Esophagus (tissue), 2 donors: ENCODE data around the gene FKBP10. TPM values are rescaled to one million over a fixed set of nuclear protein-coding genes. Genes with fewer than 3 reads are reported as not detected.
"Not testable (repeated sequence)": the region's sequence is repeated elsewhere in the genome, so short reads cannot be mapped to it uniquely, and the experiment has no call there.

Experiments used
- H3K27ac ChIP-seq, 2 donors: one replicate each; pipeline ENCODE4 v1.5.1; 2013; ENCODE audit warnings: low read depth in 2 of 2, mild to moderate bottlenecking in 2 of 2, inconsistent platforms in 1 of 2, low read length in 1 of 2, moderate library complexity in 1 of 2
- H3K27me3 ChIP-seq, 2 donors: one replicate each; pipeline ENCODE4 v1.6.1; 2013; ENCODE audit warnings: low read length in 2 of 2, control low read depth in 1 of 2, mild to moderate bottlenecking in 1 of 2; ENCODE audit not compliant: insufficient read depth in 2 of 2, control insufficient read depth in 1 of 2
- H3K36me3 ChIP-seq, 2 donors: one replicate each; pipeline ENCODE4 v1.6.1; 2013; ENCODE audit warnings: low read length in 1 of 2; ENCODE audit not compliant: control insufficient read depth in 2 of 2, insufficient read depth in 2 of 2
- H3K4me1 ChIP-seq, 2 donors: one replicate each; pipeline ENCODE4 v1.6.1; 2013; ENCODE audit warnings: low read length in 1 of 2; ENCODE audit not compliant: control insufficient read depth in 2 of 2, insufficient read depth in 2 of 2
- H3K4me3 ChIP-seq, 2 donors: one replicate each; pipeline ENCODE4 v1.5.1; 2013; ENCODE audit warnings: low read length in 2 of 2, mild to moderate bottlenecking in 2 of 2, low read depth in 1 of 2, moderate library complexity in 1 of 2
- H3K9me3 ChIP-seq, 2 donors: one replicate each; pipeline ENCODE4 v1.6.1; 2013; ENCODE audit warnings: mild to moderate bottlenecking in 2 of 2, low read depth in 1 of 2, low read length in 1 of 2, moderate library complexity in 1 of 2; ENCODE audit not compliant: control insufficient read depth in 2 of 2, insufficient read depth in 1 of 2
- WGBS, 2 donors: extraction: QIAGEN DNeasy Blood & Tissue Kit; methylation state at CpG; one replicate each; pipeline ENCODE4 v1.1.7; 2013; 5-methylcytosine and 5-hydroxymethylcytosine counted together
- polyA plus RNA-seq, 2 donors: library from polyadenylated mRNA; stranded (reverse); fragments of 200-250 nt; gene quantifications; one replicate each; pipeline ENCODE4 v1.2.3, GENCODE V29; 2013
- donor health status: healthy with polysubstance abuse.
- donor health status: Bipolar disorder and iron deficiency.

Gene FKBP10
- polyA plus RNA-seq, 2 donors = 5.8 to 5.9 TPM

DNA sequence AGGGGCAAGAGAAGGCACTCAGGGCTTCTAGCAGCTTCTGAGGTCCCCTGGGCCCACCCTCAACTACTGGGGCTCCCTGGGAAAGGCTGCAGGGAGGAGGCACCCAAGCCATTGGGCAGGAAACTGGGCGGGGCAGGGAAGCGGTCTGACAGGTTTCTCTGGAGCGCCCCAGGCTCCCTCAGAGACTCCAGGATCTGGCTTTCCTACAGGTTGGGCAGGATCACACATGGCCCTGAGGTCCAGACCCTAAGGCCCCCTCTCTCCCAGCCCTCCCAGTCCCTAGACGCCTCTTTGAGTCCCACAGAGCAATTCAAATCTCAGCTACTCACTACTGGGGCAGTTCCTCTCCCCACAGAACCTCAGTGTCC lies 40.6 kb upstream of the FKBP10 start:
- H3K36me3 ChIP-seq = peaks cover 3 to 51% of the 10 kb centered on the region in 2 donors
- H3K4me1 ChIP-seq = peaks cover 15 to 42% of the 10 kb centered on the region in 2 donors
- no peaks in the 10 kb centered on the region for H3K27me3 ChIP-seq
- WGBS, 2 donors = 37 to 49% methylated on average over 4 of the region's 4 CpGs
- peak overlapping the region; percentile 96 to 99 for H3K27ac ChIP-seq
- no peaks in the 10 kb centered on the region for H3K9me3 ChIP-seq
- peak overlapping the region; percentile 1 to 19 for H3K4me3 ChIP-seq

DNA sequence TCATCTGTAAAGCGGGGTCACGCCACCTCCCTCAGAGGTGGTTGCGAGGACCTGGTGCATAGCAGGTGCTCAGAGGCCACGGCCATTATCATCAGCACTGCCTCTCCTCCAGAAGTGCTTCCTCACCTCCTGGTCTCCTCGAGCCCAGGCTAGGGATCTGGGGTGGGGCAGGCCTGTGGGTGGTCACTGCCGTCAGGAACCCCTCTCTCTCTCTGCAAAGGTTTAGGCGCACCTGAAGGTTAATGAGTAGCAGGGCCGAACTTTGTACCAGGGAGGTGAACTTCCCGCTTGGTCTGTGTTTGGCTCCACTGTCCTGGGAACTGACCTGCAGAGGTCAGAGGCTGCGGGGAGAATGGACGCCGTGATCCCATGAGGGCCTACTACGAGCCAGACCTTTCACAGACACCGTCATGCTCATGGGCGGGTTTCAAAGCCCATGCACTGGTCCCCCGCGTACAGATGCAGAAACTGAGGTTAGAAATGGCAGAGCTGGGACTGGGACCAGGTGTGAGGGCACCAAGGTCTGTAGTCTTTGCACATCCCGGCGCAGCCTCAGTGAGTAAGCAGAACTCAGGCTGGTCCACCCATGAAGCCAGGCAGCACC lies 40.1 kb upstream of the FKBP10 start:
- H3K36me3 ChIP-seq = peaks cover 2 to 47% of the 10 kb centered on the region in 2 donors
- no peaks in the 10 kb centered on the region for H3K27me3 ChIP-seq
- no peaks in the 10 kb centered on the region for H3K9me3 ChIP-seq
- peak overlapping the region; percentile 96 to 99 for H3K27ac ChIP-seq
- H3K4me1 ChIP-seq = peaks cover 15 to 46% of the 10 kb centered on the region in 2 donors
- peak overlapping the region in 1 of 2 donors; percentile 12 for H3K4me3 ChIP-seq
- 56 to 61% methylated on average over 19 of the region's 19 CpGs for WGBS, 2 donors

DNA sequence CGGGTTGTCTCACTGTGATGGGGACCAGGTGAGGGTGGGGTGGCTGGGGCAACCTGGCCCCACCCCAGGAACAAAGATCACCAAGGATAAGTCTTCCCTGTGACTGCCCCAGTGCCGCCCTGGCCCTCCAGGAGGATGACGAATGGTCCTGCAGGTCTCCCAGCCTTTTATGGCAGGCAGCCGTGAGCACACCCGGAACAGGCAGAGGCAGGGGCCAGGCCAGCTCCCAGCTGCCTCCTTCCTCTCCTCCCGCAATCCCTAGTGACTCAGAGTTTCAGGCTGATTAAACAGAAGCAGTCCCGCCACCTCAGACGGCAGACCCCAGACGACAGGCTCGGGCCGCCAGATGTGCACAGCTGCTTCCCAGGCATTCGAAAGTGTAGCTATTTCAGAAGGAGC lies 39.6 kb upstream of the FKBP10 start:
- peak overlapping the region in 1 of 2 donors; percentile 14 for H3K4me3 ChIP-seq
- H3K36me3 ChIP-seq = peaks cover 0 to 44% of the 10 kb centered on the region in 2 donors
- H3K27me3 ChIP-seq = no peaks in the 10 kb centered on the region

DNA sequence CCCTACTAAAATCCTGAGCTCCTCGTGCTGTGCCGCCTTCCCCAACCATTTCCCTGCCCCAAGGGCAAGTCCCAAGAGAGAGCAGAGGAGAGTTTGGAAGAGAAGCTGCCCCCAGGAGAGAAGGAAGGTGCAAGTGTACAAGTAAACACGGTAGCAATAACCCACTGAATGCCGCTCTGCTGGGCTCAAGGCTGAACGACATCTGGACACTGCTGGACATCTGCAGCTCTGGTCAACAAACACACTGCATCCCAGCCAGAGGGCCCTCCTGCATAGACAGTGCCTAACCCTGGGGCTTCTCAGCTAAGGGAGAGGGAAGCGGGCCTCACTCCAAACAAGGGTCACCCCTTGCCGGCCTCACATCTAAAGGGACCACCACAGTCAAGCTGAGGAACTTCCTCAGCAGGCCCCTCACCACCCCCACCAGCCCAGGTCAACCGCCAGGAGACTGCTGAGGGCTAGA lies 39.0 kb upstream of the FKBP10 start:
- no peaks in the 10 kb centered on the region for H3K27me3 ChIP-seq
- H3K27ac ChIP-seq = peak overlapping the region; percentile 96 to 99
- H3K36me3 ChIP-seq = peaks cover 0 to 41% of the 10 kb centered on the region in 2 donors
- WGBS, 2 donors = 43 to 45% methylated on average over 8 of the region's 8 CpGs
- H3K4me1 ChIP-seq = peaks cover 15 to 51% of the 10 kb centered on the region in 2 donors
- no peaks in the 10 kb centered on the region for H3K9me3 ChIP-seq
- peak overlapping the region; percentile 12 to 14 for H3K4me3 ChIP-seq

More for the DNA sequence above, 39.6 kb upstream of the FKBP10 start:
- no peaks in the 10 kb centered on the region for H3K9me3 ChIP-seq
- H3K4me1 ChIP-seq = peaks cover 15 to 51% of the 10 kb centered on the region in 2 donors
- H3K27ac ChIP-seq = peak overlapping the region; percentile 96 to 99
- WGBS, 2 donors = 20 to 22% methylated on average over 12 of the region's 12 CpGs

DNA sequence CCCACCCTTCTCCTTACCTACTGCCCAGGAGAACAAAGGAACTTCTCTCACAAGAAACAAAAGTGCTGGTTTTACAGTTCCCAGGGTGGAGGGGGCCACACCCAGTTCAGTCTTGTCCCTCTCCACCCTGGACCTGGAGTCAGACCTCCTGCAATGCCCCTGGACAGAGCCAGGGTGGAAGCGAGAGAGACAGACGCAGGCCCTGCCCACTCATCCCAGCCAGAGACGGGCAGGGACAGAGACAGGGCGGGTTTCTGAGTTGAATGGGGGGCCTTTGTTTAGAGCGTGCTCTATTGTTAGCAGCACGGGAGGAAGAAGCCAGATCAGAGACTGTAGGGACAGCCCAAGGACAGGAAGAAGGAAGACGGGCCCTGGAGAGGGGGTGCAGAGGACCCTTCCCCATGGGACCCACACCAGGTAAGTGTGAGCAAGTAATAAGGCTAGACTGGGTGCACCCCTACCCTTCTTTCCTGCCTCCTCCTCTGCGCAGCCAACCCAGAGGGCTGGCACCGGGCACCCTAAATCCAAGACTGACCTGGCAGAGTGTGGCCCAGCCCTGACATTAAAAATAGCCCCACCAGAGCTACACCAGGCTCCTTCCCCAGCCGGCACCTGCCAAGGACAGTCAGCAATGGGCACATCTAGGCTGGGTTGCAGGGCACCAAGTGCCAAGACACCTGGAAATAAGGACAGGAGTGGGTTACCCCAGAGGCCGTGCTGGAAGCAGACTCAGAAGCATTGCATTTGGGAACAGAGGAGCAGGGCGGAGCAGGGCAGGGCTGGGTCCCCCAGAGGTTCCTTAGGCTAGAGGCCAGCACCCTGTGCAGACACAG lies 37.2 kb upstream of the FKBP10 start:
- H3K4me3 ChIP-seq = peak overlapping the region in 1 of 2 donors; percentile 11
- no peaks in the 10 kb centered on the region for H3K27me3 ChIP-seq
- 49 to 55% methylated on average over 12 of the region's 12 CpGs for WGBS, 2 donors
- H3K36me3 ChIP-seq = peaks cover 0 to 26% of the 10 kb centered on the region in 2 donors
- H3K27ac ChIP-seq = peak overlapping the region; percentile 96 to 99
- H3K4me1 ChIP-seq = peaks cover 15 to 48% of the 10 kb centered on the region in 2 donors
- H3K9me3 ChIP-seq = no peaks in the 10 kb centered on the region

DNA sequence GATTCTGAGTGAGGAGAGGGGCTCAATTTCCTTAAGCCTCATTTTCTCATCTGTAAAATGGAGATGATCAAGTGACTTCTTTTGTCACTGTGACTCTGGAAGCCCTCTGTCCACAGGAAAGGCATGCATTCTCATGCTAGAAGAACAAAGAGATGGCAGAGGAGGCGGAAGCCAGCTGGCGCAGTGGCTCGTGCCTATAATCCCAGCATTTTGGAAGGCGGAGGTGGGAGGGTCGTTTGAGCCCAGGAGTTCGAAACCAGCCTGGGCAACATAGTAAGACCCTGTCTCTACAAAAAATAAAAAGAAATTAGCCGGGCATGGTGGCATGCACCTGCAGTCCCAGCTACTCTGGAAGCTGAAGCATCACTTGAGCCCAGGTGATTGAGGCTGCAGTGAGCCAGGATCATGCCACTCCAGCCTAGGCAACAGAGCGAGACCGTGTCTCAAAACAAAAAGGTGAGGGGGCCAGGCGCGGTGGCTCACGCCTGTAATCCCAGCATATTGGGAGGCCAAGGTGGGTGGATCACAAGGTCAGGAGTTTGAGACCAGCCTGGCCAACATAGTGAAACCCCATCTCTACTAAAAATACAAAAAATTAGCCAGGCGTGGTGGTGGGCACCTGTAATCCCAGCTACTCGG lies 36.4 kb upstream of the FKBP10 start:
- H3K4me3 ChIP-seq = peak overlapping the region in 1 of 2 donors; percentile 11
- H3K27me3 ChIP-seq, H3K9me3 ChIP-seq: not testable (repeated sequence)
- WGBS, 2 donors = 60 to 73% methylated on average over 14 of the region's 14 CpGs
- H3K4me1 ChIP-seq = peaks cover 15 to 45% of the 10 kb centered on the region in 2 donors
- peaks cover 0 to 21% of the 10 kb centered on the region in 2 donors for H3K36me3 ChIP-seq
- H3K27ac ChIP-seq = peak overlapping the region; percentile 96 to 99

DNA sequence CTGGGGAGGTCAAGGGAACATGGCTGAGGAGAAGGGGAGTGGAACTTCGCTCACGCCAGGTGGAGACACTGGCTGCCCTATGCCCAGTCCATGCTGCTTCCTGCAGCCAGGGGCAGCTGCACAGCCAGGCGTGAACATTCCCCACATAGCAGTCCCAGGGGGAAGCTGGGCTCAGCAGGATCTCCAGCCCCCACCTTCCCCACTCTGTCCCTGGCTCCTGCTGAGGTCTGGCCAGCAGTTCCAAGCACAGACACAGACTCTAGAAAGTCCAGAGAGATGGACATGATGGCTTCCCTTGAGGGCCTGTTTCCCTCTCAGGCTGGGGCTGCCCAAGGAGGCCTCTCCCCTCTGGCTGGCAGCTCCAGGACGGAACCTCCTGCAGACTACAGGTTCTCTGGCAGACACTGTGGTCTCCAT lies 35.6 kb upstream of the FKBP10 start:
- peaks cover 0 to 15% of the 10 kb centered on the region in 2 donors for H3K36me3 ChIP-seq
- peak overlapping the region; percentile 14 to 24 for H3K4me3 ChIP-seq
- peak overlapping the region; percentile 82 to 96 for H3K27ac ChIP-seq
- no peaks in the 10 kb centered on the region for H3K9me3 ChIP-seq
- peaks cover 15 to 41% of the 10 kb centered on the region in 2 donors for H3K4me1 ChIP-seq
- WGBS, 2 donors = 28 to 49% methylated on average over 4 of the region's 4 CpGs
- H3K27me3 ChIP-seq = no peaks in the 10 kb centered on the region

DNA sequence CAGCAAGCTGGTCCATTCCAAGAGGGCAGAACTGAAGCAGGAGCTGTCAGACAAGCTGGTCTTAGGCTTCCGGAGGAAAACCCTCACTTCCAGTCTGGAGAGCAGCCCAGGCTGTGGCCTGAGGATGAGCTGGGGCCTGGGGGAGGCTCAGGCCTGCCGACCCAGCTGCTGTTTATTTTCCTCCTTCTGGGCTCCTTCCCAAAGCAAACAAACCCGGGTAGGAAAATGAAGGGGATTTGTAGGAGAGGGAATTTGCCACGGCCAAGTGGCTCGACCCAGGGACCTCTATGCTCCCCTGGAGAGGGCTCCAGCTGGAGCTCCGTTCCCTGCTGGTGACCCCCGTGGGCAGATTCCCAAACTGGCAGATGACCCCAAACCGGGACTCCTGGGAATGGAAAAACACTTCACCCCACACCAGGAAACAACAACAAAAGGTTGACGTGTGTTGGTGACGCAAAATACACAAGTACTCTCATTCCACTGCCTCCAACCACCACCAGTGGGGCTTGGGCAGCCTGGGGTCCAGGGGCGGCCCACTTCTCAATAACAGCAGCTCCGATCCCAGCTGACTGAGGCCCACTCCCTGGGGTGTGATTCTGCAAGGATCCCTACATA lies 35.1 kb upstream of the FKBP10 start:
- Histone ChIP-seq H3K4me3 (peak overlapping the region in 1 of 2 donors; percentile 24), H3K27me3 (no peaks in the 10 kb centered on the region), H3K27ac (peak overlapping the region; percentile 82 to 96), H3K4me1 (peaks cover 13 to 37% of the 10 kb centered on the region in 2 donors), H3K9me3 (no peaks in the 10 kb centered on the region), H3K36me3 (peaks cover 0 to 12% of the 10 kb centered on the region in 2 donors)
- 14 to 17% methylated on average over 12 of the region's 12 CpGs for WGBS, 2 donors

DNA sequence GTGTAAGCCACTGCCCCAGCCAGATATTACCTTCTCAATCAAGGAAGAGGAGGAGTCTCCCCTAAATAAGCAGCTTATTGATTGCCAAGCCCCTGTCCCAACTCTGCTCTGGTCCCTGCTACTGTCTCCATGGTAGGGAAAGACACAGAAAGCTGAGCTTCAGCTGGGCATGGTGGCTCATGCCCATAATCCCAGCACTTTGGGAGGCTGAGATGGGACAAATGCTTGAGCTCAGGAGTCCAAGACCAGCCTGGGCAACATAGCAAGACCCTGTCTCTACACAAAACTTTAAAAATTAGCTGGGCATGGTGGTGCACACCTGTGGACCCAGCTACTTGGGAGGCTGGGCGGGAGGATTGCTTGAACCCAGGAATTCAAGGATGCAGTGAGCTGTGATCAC lies 32.9 kb upstream of the FKBP10 start:
- H3K4me1 ChIP-seq = peaks cover 10 to 27% of the 10 kb centered on the region in 2 donors
- peak overlapping the region in 1 of 2 donors; percentile 1 for H3K4me3 ChIP-seq
- peaks cover 0 to 10% of the 10 kb centered on the region in 2 donors for H3K36me3 ChIP-seq
- H3K27me3 ChIP-seq = no peaks in the 10 kb centered on the region
- no peaks in the 10 kb centered on the region for H3K9me3 ChIP-seq
- WGBS, 2 donors = 81 to 94% methylated on average over 1 of the region's 1 CpG
- H3K27ac ChIP-seq = peak overlapping the region; percentile 72 to 85
